HepG2 (cell line): ENCODE measurements around the gene IVD. TPM values are rescaled to one million over a fixed set of nuclear protein-coding genes. Genes with fewer than 3 reads are reported as not detected.
A peak's percentile ranks its signal among the peaks of the same experiment; 100 is the strongest.

Experiments
- KMT2A ChIP-seq: sonication (generic); formaldehyde crosslinking; IDR thresholded peaks from 2 replicates; pipeline ENCODE4 v1.4.0; 2020; ENCODE audit warnings: missing genetic modification reagents
- MIXL1 ChIP-seq: IDR thresholded peaks from 2 replicates; pipeline ENCODE4 v1.6.1; 2016
- NFIB ChIP-seq: sonication (generic); formaldehyde crosslinking; IDR thresholded peaks from 2 replicates; pipeline ENCODE4 v1.9.0; 2021; ENCODE audit warnings: missing genetic modification reagents, mild to moderate bottlenecking, borderline replicate concordance
- PAXIP1 ChIP-seq: sonication (generic); formaldehyde crosslinking; conservative IDR thresholded peaks from 2 replicates; pipeline ENCODE4 v1.4.0; 2020; ENCODE audit warnings: mild to moderate bottlenecking, missing genetic modification reagents, moderate library complexity
- POLR2AphosphoS5 ChIP-seq: IDR thresholded peaks from 2 replicates; pipeline ENCODE4 v1.6.1; 2012; ENCODE audit warnings: low read depth, low read length
- RBFOX2 ChIP-seq: fragments of 200-400 bp; formaldehyde crosslinking; IDR thresholded peaks from 2 replicates; pipeline ENCODE4 v1.6.1; 2017; ENCODE audit warnings: low read depth, mild to moderate bottlenecking, low read length
- THAP9 ChIP-seq: sonication (generic); formaldehyde crosslinking; IDR thresholded peaks from 2 replicates; pipeline ENCODE4; 2020; ENCODE audit warnings: missing genetic modification reagents, mild to moderate bottlenecking, borderline replicate concordance
- U2AF1 ChIP-seq: fragments of 200-400 bp; formaldehyde crosslinking; optimal IDR thresholded peaks from 2 replicates; pipeline ENCODE3; 2017; ENCODE audit warnings: mild to moderate bottlenecking, low read depth, low read length
- ZFP36 ChIP-seq: fragments of 150-350 bp; IDR thresholded peaks from 2 replicates; pipeline ENCODE4 v1.6.1; 2018; ENCODE audit warnings: borderline replicate concordance, low read length, low read depth; ENCODE audit not compliant: partially characterized antibody
- ZMAT3 ChIP-seq: sonication (generic); formaldehyde crosslinking; conservative IDR thresholded peaks from 2 replicates; pipeline ENCODE4 v1.7.0; 2021; ENCODE audit warnings: missing genetic modification reagents
- ZNF143 ChIP-seq: sonication (generic); formaldehyde crosslinking; IDR thresholded peaks from 2 replicates; pipeline ENCODE4 v1.4.0; 2020; ENCODE audit warnings: missing genetic modification reagents
- ZNF260 ChIP-seq: sonication (generic); formaldehyde crosslinking; IDR thresholded peaks from 2 replicates; pipeline ENCODE4 v1.4.0; 2020; ENCODE audit warnings: missing genetic modification reagents, low read depth, mild to moderate bottlenecking, borderline replicate concordance
- ZNF530 ChIP-seq: sonication (generic); formaldehyde crosslinking; IDR thresholded peaks from 2 replicates; pipeline ENCODE4 v1.5.0; 2020; ENCODE audit warnings: low read depth, mild to moderate bottlenecking, missing genetic modification reagents
- ZNF678 ChIP-seq: sonication (generic); formaldehyde crosslinking; IDR thresholded peaks from 2 replicates; pipeline ENCODE4 v1.4.0; 2020; ENCODE audit warnings: mild to moderate bottlenecking, missing genetic modification reagents
- ZNF747 ChIP-seq: sonication (generic); formaldehyde crosslinking; IDR thresholded peaks from 2 replicates; pipeline ENCODE4 v1.8.1; 2023; ENCODE audit warnings: missing genetic modification reagents, mild to moderate bottlenecking, borderline replicate concordance
- ZNF800 ChIP-seq: sonication (generic); formaldehyde crosslinking; IDR thresholded peaks from 2 replicates; pipeline ENCODE4 v1.4.0; 2020; ENCODE audit warnings: missing genetic modification reagents
- polyA plus RNA-seq, 8 experiments: library from polyadenylated mRNA; depleted of rRNA in 3 of 8; stranded (reverse) in 7 of 8; unstranded in 1 of 8; fragments of >200 nt; fragmentation: Illumina TruSeq in 4 of 8; extraction: Trizol in 4 of 8; gene quantifications; 2 replicates each; pipeline versions ENCODE4 v1.2.1 to v1.2.3, GENCODE V29; 2011 to 2016; ENCODE audit warnings: low read depth in 4 of 8, missing spikeins in 1 of 8, mixed read lengths in 1 of 8; ENCODE audit not compliant: insufficient read depth in 1 of 8
- total RNA-seq, 5 experiments: library from RNA; depleted of rRNA; stranded (reverse); fragments of >200 nt; fragmentation: Illumina TruSeq; extraction: Trizol; gene quantifications; 2 replicates each; pipeline ENCODE4 v1.2.3, GENCODE V29; 2016; ENCODE audit warnings: low read depth in 1 of 5
- TF ChIP-seq, protein P1 (sequence below): sonication (generic); formaldehyde crosslinking; conservative IDR thresholded peaks from 2 replicates; pipeline ENCODE4 v1.8.0; 2022; ENCODE audit warnings: mild to moderate bottlenecking, moderate library complexity, missing genetic modification reagents
- TF ChIP-seq, protein P2 (sequence below): sonication (generic); formaldehyde crosslinking; IDR thresholded peaks from 2 replicates; pipeline ENCODE4 v1.4.0; 2020; ENCODE audit warnings: missing genetic modification reagents

Gene IVD
- total and polyA plus RNA-seq, 2 of the 13 experiments (the other 11 are each of a cell fraction or from before 2014, with no cell fraction given) = 48.0 to 53.9 TPM

GRCh38 chr15:40357723-40358470 is 47.7 kb upstream of the IVD start, which contains the start of gene DISP2 (continued):
- TF ChIP-seq PAXIP1 (CRISPR knock-in tag) (no peak), ZNF747 (CRISPR knock-in tag) (0 out of 2 replicates have a peak, but pooled peaks have one; percentile 60), ZNF260 (no peak), ZNF678 (no peak), ZNF530 (CRISPR knock-in tag) (no peak), ZNF143 (CRISPR knock-in tag) (no peak), NFIB (CRISPR knock-in tag) (no peak), RBFOX2 (0 out of 2 replicates have a peak, but pooled peaks have one; percentile 21), THAP9 (no peak), ZFP36 (no peak), MIXL1 (CRISPR knock-in tag) (no peak), KMT2A (no peak), ZNF800 (CRISPR knock-in tag) (no peak), U2AF1 (no peak), POLR2AphosphoS5 (no peak), ZMAT3 (CRISPR knock-in tag) (no peak)
- TF ChIP-seq, protein P1, sequence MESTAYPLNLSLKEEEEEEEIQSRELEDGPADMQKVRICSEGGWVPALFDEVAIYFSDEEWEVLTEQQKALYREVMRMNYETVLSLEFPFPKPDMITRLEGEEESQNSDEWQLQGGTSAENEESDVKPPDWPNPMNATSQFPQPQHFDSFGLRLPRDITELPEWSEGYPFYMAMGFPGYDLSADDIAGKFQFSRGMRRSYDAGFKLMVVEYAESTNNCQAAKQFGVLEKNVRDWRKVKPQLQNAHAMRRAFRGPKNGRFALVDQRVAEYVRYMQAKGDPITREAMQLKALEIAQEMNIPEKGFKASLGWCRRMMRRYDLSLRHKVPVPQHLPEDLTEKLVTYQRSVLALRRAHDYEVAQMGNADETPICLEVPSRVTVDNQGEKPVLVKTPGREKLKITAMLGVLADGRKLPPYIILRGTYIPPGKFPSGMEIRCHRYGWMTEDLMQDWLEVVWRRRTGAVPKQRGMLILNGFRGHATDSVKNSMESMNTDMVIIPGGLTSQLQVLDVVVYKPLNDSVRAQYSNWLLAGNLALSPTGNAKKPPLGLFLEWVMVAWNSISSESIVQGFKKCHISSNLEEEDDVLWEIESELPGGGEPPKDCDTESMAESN (CRISPR knock-in tag) = no peak
- TF ChIP-seq, protein P2, sequence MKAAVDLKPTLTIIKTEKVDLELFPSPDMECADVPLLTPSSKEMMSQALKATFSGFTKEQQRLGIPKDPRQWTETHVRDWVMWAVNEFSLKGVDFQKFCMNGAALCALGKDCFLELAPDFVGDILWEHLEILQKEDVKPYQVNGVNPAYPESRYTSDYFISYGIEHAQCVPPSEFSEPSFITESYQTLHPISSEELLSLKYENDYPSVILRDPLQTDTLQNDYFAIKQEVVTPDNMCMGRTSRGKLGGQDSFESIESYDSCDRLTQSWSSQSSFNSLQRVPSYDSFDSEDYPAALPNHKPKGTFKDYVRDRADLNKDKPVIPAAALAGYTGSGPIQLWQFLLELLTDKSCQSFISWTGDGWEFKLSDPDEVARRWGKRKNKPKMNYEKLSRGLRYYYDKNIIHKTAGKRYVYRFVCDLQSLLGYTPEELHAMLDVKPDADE (CRISPR knock-in tag) = no peak
